Measurements from ENCODE around the gene GOLPH3L.

The GOLPH3L gene

GRCh38 chr1:150615346-150616201, 81.4 kb downstream of the GOLPH3L start:
- Histone ChIP-seq H3K4me3 (ENCODE audit: low read length, poor library complexity, severe bottlenecking) (no peak overlapping the region), H3K27me3 (ENCODE audit: insufficient read depth, low read length, poor library complexity, severe bottlenecking) (no peaks in the 10 kb centered on the region), H3K9ac (ENCODE audit: low read depth, low read length, poor library complexity, severe bottlenecking) (no peak overlapping the region), H3K36me3 (ENCODE audit: insufficient read depth, low read length) (peaks cover 12% of the 10 kb centered on the region; the same call in 1 of the 2 replicates), H2AFZ (ENCODE audit: low read length) (no peak overlapping the region), H3K79me2 (ENCODE audit: insufficient read depth, low read length) (no peaks in the 10 kb centered on the region), H3K9me2 (replicated peaks; ENCODE audit: low read depth, low read length) (no peaks in the 10 kb centered on the region), H3K4me2 (ENCODE audit: low read depth, low read length, poor library complexity, severe bottlenecking) (peak overlapping the region; percentile 24), H3K9me3 (ENCODE audit: insufficient read depth, low read depth, low read length) (no peaks in the 10 kb centered on the region), H3F3A (ENCODE audit: low read depth) (peaks cover 12% of the 10 kb centered on the region; the same call in 1 of the 2 replicates), H3K4me1 (ENCODE audit: insufficient read depth, low read length, poor library complexity, severe bottlenecking) (peaks cover 44% of the 10 kb centered on the region), H4K20me1 (ENCODE audit: insufficient read depth, low read length, poor library complexity, severe bottlenecking) (no peaks in the 10 kb centered on the region)
- no peak for TF ChIP-seq CTCF (conservative IDR thresholded peaks at IDR 0.05; ENCODE audit: low read length)
- no peak for TF ChIP-seq EZH2phosphoT487 (IDR thresholded peaks at IDR 0.05; ENCODE audit: borderline replicate concordance)

- no peak for TF ChIP-seq CTCF (conservative IDR thresholded peaks at IDR 0.05; ENCODE audit: low read length)
- no peak for TF ChIP-seq EZH2phosphoT487 (IDR thresholded peaks at IDR 0.05; ENCODE audit: borderline replicate concordance)
- Histone ChIP-seq H3K4me1 (ENCODE audit: insufficient read depth, low read length, poor library complexity, severe bottlenecking) (peaks cover 44% of the 10 kb centered on the region), H3K36me3 (ENCODE audit: insufficient read depth, low read length) (no peaks in the 10 kb centered on the region), H3K9me3 (ENCODE audit: insufficient read depth, low read depth, low read length) (no peaks in the 10 kb centered on the region), H3F3A (ENCODE audit: low read depth) (peaks cover 12% of the 10 kb centered on the region; the same call in 1 of the 2 replicates), H3K27me3 (ENCODE audit: insufficient read depth, low read length, poor library complexity, severe bottlenecking) (no peaks in the 10 kb centered on the region), H3K4me2 (ENCODE audit: low read depth, low read length, poor library complexity, severe bottlenecking) (peak overlapping the region; percentile 75), H3K9ac (ENCODE audit: low read depth, low read length, poor library complexity, severe bottlenecking) (peak overlapping the region; percentile 50), H3K79me2 (ENCODE audit: insufficient read depth, low read length) (no peaks in the 10 kb centered on the region), H4K20me1 (ENCODE audit: insufficient read depth, low read length, poor library complexity, severe bottlenecking) (no peaks in the 10 kb centered on the region), H3K4me3 (ENCODE audit: low read length, poor library complexity, severe bottlenecking) (peak overlapping the region; percentile 61), H2AFZ (ENCODE audit: low read length) (no peak overlapping the region), H3K9me2 (replicated peaks; ENCODE audit: low read depth, low read length) (no peaks in the 10 kb centered on the region)
Measured at GRCh38 chr1:150613061-150613920, 83.7 kb downstream of the GOLPH3L start.

GRCh38 chr1:150612014-150612345, 85.0 kb downstream of the GOLPH3L start:
- H3K36me3 ChIP-seq (ENCODE audit: insufficient read depth, low read length) = no peaks in the 10 kb centered on the region
- no peak overlapping the region for H3K4me3 ChIP-seq (ENCODE audit: low read length, poor library complexity, severe bottlenecking)
- no peak overlapping the region for H2AFZ ChIP-seq (ENCODE audit: low read length)
- H3K79me2 ChIP-seq (ENCODE audit: insufficient read depth, low read length) = no peaks in the 10 kb centered on the region
- H3K27me3 ChIP-seq (ENCODE audit: insufficient read depth, low read length, poor library complexity, severe bottlenecking) = no peaks in the 10 kb centered on the region
- H4K20me1 ChIP-seq (ENCODE audit: insufficient read depth, low read length, poor library complexity, severe bottlenecking) = no peaks in the 10 kb centered on the region
- no peak overlapping the region for H3K4me2 ChIP-seq (ENCODE audit: low read depth, low read length, poor library complexity, severe bottlenecking)
- H3K9ac ChIP-seq (ENCODE audit: low read depth, low read length, poor library complexity, severe bottlenecking) = no peak overlapping the region
- H3F3A ChIP-seq (ENCODE audit: low read depth) = peaks cover 12% of the 10 kb centered on the region; the same call in 1 of the 2 replicates
- peaks cover 44% of the 10 kb centered on the region for H3K4me1 ChIP-seq (ENCODE audit: insufficient read depth, low read length, poor library complexity, severe bottlenecking)
- H3K9me2 ChIP-seq (replicated peaks; ENCODE audit: low read depth, low read length) = no peaks in the 10 kb centered on the region
- TF ChIP-seq CTCF (conservative IDR thresholded peaks at IDR 0.05; ENCODE audit: low read length) (no peak), EZH2phosphoT487 (IDR thresholded peaks at IDR 0.05; ENCODE audit: borderline replicate concordance) (no peak)
- H3K9me3 ChIP-seq (ENCODE audit: insufficient read depth, low read depth, low read length) = no peaks in the 10 kb centered on the region
